HEK293 (cell line): ENCODE results near the gene KRTAP19-4.

ENCODE experiments used
- CTCF ChIP-seq: fragments of 450-650 bp; formaldehyde crosslinking; IDR thresholded peaks from 2 replicates; pipeline ENCODE4 v1.5.1; 2016; ENCODE audit warnings: missing biosample characterization, missing genetic modification characterization
- PRDM1 ChIP-seq: fragments of 450-650 bp; formaldehyde crosslinking; IDR thresholded peaks from 2 replicates; pipeline ENCODE4; 2016; ENCODE audit warnings: missing biosample characterization, missing genetic modification characterization
- RBAK ChIP-seq: fragments of 450-650 bp; formaldehyde crosslinking; IDR thresholded peaks from 2 replicates; pipeline ENCODE4 v1.5.1; 2016; ENCODE audit warnings: missing biosample characterization, missing genetic modification characterization
- YY1 ChIP-seq: fragments of 450-650 bp; formaldehyde crosslinking; IDR thresholded peaks from 2 replicates; pipeline ENCODE4 v1.5.1; 2018; ENCODE audit warnings: missing biosample characterization, missing genetic modification characterization
- ZNF146 ChIP-seq: fragments of 450-650 bp; formaldehyde crosslinking; IDR thresholded peaks from 2 replicates; pipeline ENCODE4 v1.5.1; 2016; ENCODE audit warnings: missing biosample characterization, missing genetic modification characterization

GRCh38 chr21:30502041-30502440 is 5.1 kb upstream of the KRTAP19-4 start, which contains the start of gene KRTAP19-5:
- TF ChIP-seq YY1 (no peak), CTCF (no peak), PRDM1 (no peak), RBAK (tag by site-specific recombination) (no peak), ZNF146 (tag by site-specific recombination) (no peak)
